BE2C (cell line): ENCODE results near the gene TMEM108.

Experiments
- DNase-seq: peaks from one replicate; pipeline ENCODE4 v3.0.0-alpha.2; 2020
- H3K27me3 ChIP-seq: fragments of 250-450 bp; sonication (Bioruptor Pico); 2 replicates; pipeline ENCODE4 v1.5.1; 2020; ENCODE audit warnings: mild to moderate bottlenecking
- H3K36me3 ChIP-seq: fragments of 250-450 bp; sonication (Bioruptor Pico); 2 replicates; pipeline ENCODE4 v1.5.1; 2020; ENCODE audit warnings: mild to moderate bottlenecking
- H3K4me1 ChIP-seq: fragments of 250-450 bp; sonication (Bioruptor Pico); 2 replicates; pipeline ENCODE4 v1.5.1; 2020
- H3K4me3 ChIP-seq: 2 replicates; pipeline ENCODE4 v1.5.1; 2011; ENCODE audit warnings: low read depth, low read length
- H3K9me3 ChIP-seq: fragments of 250-450 bp; sonication (Bioruptor Pico); 2 replicates; pipeline ENCODE4 v1.5.1; 2020
- CTCF ChIP-seq: IDR thresholded peaks from 2 replicates; pipeline ENCODE4 v1.5.1; 2012; ENCODE audit warnings: mild to moderate bottlenecking, low read depth, low read length

Gene TMEM108

GRCh38 chr3:133369068-133369440 lies 330.9 kb downstream of the TMEM108 start:
- Histone ChIP-seq H3K27me3 (no peaks in the 10 kb centered on the region), H3K36me3 (peaks cover 7% of the 10 kb centered on the region), H3K4me1 (no peaks in the 10 kb centered on the region; the same call in 1 of the 2 replicates), H3K9me3 (no peaks in the 10 kb centered on the region), H3K4me3 (no peak overlapping the region)
- DNase-seq = no peak
- no peak for TF ChIP-seq CTCF

GRCh38 chr3:133371181-133371580 lies 333.0 kb downstream of the TMEM108 start:
- no peaks in the 10 kb centered on the region for H3K27me3 ChIP-seq
- TF ChIP-seq CTCF = no peak

GRCh38 chr3:133371676-133372075 lies 333.5 kb downstream of the TMEM108 start:
- no peaks in the 10 kb centered on the region for H3K27me3 ChIP-seq
- TF ChIP-seq CTCF = no peak

More at GRCh38 chr3:133371181-133371580, 333.0 kb downstream of the TMEM108 start:
- Histone ChIP-seq H3K36me3 (no peaks in the 10 kb centered on the region), H3K4me1 (peaks cover 4% of the 10 kb centered on the region), H3K4me3 (no peak overlapping the region), H3K9me3 (no peaks in the 10 kb centered on the region)
- no peak for DNase-seq

DNA sequence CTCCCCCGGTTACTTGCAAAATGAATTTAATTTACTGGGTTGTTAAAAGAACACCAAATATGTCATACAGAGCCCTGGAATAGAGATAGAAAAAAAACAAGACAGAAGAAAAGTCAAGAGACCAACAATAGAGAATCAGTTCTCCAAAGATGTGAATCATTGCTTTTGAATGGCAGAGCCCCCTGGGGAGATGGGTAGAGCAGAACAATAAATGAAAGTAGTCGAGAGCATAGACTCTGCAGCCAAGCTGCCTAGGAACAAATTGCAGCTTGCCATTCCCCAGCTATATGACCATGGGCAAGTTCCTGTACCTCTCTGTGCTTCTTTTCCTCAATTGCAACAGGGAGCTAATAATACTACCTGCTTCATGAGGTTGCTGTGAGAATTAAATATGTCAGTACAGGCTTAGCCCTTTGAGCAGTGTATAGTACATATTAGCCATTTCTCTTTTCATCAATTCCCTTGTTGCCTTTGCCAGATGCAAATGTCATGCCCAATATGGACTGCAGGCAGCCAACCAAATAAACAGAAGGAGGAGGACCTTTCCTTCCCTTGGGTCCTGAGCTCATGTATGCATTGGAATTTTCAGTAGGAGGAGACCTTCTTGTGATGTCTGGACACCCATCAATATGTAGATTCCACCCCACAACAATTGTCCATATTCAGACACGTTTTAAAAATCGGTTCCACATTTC lies 336.7 kb downstream of the TMEM108 start:
- H3K4me1 ChIP-seq = peaks cover 20% of the 10 kb centered on the region
- H3K27me3 ChIP-seq = no peaks in the 10 kb centered on the region
- no peak for DNase-seq
- H3K9me3 ChIP-seq = no peaks in the 10 kb centered on the region
- peaks cover 6% of the 10 kb centered on the region for H3K36me3 ChIP-seq
- H3K4me3 ChIP-seq = no peak overlapping the region
- TF ChIP-seq CTCF = no peak

More at GRCh38 chr3:133371676-133372075, 333.5 kb downstream of the TMEM108 start:
- H3K4me1 ChIP-seq = peaks cover 9% of the 10 kb centered on the region
- no peaks in the 10 kb centered on the region for H3K9me3 ChIP-seq
- no peak for DNase-seq
- H3K4me3 ChIP-seq = no peak overlapping the region
- H3K36me3 ChIP-seq = no peaks in the 10 kb centered on the region

DNA sequence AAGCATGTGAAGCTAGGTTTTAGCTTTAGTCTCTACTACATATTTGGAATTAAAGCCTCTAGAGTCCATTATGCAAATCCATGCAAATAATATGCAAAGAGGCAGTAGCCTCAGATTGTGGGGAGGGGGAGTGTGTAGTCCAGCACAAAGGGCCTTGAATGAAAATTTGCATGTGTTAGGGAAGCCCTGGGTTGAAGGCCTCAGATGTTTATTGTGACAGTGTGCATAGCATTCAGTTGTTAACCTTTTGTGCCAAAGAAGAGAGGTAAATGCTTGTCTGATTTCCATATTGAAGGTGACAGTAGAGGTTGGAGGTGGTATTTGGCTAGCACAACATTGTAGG lies 337.2 kb downstream of the TMEM108 start:
- H3K27me3 ChIP-seq = no peaks in the 10 kb centered on the region
- DNase-seq = no peak
- H3K9me3 ChIP-seq = no peaks in the 10 kb centered on the region
- H3K4me1 ChIP-seq = peaks cover 20% of the 10 kb centered on the region
- H3K4me3 ChIP-seq = no peak overlapping the region
- TF ChIP-seq CTCF = no peak
- peaks cover 11% of the 10 kb centered on the region for H3K36me3 ChIP-seq

DNA sequence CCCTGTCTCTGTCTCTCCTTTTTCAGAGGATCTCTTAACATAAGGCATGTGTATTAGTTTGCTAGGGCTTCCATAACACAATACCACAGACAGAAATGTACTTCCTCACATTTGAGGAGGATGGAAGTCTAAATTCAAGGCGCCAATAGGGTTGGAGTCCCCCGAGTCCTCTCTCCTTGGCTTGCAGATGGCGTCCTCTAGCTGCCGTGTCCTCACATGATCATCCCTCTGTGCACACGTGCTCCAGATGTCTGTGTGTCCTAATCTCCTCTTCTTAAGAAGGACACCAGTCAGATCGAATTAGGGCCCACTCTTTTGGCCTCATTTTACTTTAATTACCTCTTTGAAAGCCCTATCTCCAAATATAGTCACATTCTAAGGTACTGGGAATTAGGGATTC lies 338.6 kb downstream of the TMEM108 start:
- peak; percentile 56 for DNase-seq
- no peaks in the 10 kb centered on the region for H3K9me3 ChIP-seq

More for the DNA sequence above, 338.6 kb downstream of the TMEM108 start:
- H3K36me3 ChIP-seq = peaks cover 20% of the 10 kb centered on the region
- H3K4me3 ChIP-seq = no peak overlapping the region
- peaks cover 20% of the 10 kb centered on the region for H3K4me1 ChIP-seq
- TF ChIP-seq CTCF = peak; percentile 63
- H3K27me3 ChIP-seq = no peaks in the 10 kb centered on the region
